GM18873 (cell line): ENCODE results near the gene DLGAP1.
"Not testable (repeated sequence)": the region's sequence is repeated elsewhere in the genome, so short reads cannot be mapped to it uniquely, and the experiment has no call there.

Source experiments
- ATAC-seq: cut with Tn5 transposase; IDR thresholded peaks from one replicate; pipeline ENCODE4 v1.9.1; 2021; ENCODE audit warnings: mild to moderate bottlenecking, moderate library complexity, moderate number of reproducible peaks; ENCODE audit not compliant: unreplicated experiment, low FRiP score

The DLGAP1 gene

DNA sequence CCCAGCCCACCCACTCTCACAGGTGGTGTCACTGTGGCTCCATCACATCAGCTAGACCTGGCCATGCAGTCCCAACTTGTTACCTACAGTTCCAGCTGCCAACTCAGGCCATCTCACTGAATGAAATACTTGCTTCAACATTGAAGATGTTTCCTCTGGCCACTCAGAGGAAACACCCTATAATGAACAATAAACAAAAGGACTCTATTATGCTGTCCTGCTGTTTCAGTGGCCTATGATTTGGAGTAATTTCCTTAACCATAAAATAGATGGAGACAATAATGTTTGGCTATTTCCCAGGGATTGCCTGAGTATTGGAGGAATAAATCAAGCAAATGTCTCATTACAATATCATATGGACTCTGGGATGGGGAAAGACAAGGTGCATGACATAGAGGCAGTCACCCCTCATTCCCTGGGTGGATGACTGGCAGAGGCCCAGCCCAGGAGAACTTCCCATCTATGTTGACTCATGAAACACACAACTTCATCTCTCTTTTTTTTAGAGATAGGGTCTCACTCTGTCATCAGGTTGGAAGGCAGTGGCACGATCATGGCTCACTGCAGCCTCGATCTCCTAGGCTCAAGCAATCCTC, 870.7 kb downstream of the DLGAP1 start:
- no peak for ATAC-seq

DNA sequence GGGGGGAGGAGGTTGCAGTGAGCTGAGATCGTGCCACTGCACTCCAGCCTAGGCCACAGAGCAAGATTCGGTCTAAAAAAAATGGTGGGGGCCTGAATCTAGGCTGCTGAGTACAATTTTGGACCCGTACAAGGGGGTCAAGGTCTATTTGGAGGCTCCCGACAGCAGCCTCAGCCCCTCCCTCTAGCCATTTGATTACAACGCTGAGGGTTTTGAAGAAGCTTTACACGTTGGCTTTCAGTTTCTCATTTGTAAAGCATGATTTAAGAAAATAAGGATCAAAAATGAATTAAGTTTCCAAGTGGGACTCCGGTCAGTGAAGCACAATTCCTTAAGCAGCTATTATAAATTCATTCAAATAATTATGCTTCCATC, 871.2 kb downstream of the DLGAP1 start:
- no peak for ATAC-seq

DNA sequence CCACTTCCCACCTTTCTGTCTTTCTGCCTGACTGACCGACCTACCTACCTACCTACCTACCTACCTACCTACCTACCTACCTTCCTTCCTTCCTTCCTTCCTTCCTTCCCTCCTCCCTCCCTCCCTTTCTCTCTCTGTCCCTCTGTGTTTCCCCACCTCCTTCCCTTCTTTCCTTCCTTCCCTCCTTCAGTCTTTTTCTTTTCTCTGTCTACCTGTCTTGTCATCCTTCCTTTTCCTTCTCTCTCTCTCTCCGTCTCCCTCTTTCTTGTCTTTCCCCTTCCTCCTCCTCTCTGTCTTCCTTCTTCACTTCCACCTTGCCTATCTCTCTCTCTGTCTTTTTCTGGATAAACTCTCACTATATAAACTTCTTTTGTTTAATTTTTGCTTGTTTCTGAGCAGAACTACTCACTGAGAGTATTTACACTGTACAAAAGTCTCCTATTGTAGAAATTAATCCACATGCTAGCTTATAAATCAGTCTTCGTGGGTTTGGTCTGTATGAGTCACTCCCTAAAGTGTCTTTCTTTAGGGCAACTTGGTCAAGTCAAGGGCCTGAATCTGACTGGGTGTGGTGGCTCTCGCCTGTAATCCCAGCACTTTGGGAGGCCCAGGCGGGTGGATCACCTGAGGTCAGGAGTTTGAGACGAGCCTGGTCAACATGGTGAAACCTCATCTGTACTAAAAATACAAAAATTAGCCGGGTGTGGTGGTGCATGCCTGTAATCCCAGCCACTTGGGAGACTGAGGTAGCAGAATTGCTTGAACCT, 871.8 kb downstream of the DLGAP1 start:
- ATAC-seq: not testable (repeated sequence)

DNA sequence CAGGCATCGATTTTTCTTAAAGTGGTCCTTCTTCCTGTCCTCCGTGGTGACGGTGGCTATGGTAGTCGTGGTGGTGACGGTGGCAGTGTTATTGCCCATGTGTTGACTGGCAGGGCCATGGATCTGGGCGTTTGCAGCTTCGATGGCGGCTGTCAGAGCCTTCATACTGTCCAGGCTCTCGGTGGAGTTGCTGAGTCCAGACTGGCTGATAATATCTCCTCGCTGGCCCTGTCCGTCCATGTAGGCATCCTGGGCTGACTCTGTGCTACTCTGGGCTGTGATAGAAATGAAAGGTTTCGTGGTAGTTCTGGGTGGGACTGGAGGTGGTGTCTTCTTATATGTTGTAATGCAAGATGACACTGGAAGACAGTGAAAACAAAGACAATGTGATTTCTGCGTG, 873.2 kb downstream of the DLGAP1 start:
- ATAC-seq: no peak

DNA sequence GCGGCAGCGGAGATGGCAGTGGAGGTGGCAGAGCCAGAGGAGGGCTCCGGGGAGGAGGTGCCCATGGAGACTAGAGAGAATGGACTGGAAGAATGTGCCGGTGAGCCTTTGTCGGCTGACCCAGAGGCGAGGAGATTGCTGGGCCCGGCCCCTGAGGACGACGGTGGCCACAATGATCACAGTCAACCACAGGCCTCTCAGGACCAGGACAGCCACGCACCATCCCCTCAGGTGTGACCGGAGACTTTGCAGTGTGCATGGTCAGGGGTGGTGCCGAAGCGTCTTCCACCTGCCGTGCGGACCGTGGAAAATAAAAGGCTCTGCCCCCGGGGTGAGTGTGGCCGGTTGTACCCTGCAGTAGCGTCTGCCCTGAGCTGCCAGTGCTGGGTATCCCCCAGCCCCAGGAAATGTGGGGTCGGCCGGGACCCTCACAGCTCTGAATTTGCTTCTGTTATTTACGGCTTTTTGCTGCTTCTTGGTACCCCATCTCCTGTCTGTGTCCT, 874.5 kb downstream of the DLGAP1 start:
- not testable (repeated sequence) for ATAC-seq

DNA sequence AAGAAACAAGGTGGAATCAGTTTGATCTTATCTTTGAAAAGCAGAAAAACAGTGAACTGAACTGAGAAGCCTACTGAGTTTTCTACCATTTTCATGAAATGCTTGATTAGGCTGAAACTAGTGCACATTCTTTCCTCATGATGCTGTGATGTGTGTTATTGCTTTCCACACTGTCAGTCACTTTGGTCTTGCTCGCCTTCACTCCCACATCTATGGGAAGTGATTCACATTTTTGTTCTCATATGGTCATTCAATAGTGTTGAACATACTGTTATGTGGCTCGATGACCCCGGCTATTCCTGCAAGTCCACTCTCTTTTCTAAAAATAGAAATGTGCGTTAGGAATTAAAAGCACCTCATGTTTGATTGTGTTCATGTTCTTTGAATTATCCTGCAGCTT, 875.4 kb downstream of the DLGAP1 start:
- ATAC-seq: no peak

DNA sequence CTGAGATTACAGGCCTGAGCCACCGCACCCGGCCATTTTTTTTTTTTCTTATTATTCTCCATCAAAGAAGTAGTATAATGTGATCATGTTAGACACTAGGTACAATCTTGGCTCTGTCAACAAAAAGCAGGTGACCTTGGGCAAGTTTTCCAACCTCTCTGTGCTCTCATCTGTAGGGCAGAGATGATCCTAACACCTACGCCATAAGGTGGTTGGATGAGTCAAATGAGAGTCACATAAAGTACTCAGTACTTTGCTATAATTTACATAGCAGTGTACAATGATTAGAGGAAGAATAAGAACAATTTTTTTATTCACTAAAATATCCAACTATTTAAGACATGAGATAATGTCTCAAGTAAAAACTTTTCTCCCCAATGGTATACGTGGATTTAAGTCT, 876.5 kb downstream of the DLGAP1 start:
- no peak for ATAC-seq

DNA sequence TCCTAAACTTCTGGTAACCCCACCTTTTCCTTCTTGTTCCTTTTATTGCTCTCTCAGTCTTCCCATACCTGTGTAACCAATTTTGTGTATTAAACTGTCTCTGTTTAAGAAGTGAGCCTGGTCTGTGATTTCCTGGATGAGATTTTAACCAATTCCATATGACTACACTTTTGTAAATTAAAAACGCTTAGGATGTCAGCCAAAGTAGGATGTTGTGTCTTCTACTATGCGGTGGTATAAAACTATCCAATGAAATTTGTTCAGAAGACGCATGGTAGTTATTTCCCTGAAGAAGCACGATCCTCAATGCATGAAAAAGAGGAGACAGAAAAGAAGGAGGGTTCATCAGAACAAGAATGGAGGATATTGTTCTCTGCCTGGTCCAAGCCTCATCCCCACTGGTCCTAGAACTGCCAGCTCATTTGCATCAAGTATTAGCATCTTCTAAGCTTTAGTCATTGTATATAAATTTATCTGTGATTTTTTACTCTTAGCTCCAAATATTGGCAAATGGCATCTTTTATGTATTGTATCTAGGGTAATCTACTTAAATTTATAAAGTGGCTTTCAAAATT, 877.7 kb downstream of the DLGAP1 start:
- ATAC-seq: no peak

DNA sequence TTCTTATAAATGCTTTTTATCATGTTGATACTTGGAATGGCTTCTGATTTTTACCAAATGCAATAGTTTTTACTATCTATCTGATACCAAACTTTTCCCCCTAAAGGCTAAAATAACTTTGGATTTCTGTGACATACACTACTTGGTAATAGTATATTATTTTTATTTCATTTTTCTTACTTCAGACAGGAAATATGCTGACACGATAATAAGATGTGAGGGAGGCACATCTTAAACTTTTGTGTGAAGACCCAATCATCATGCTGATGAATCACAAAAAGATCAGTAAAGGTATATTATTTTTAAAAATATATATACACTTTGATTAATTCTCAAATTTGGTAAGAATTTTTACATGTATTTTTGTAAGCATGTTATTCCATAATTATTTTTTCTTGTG, 882.3 kb downstream of the DLGAP1 start:
- ATAC-seq: no peak

DNA sequence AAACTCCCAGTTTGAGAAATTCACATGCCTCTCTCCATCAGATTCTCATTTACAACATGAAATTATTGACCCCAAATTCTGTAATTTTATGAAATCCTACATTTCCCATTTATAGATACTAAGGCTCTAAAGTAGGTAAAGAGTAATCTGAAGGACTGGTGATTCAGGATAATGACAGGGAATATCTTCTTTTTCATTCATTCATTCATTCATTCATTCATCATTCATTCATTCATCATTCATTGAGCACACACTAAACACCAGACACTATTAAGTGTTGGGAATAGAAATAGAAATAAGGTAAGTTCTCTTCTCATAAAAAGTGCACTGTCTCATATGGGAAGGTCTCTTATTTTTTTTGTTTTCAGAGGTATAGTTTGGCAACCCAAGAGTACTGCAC, 888.3 kb downstream of the DLGAP1 start:
- no peak for ATAC-seq

DNA sequence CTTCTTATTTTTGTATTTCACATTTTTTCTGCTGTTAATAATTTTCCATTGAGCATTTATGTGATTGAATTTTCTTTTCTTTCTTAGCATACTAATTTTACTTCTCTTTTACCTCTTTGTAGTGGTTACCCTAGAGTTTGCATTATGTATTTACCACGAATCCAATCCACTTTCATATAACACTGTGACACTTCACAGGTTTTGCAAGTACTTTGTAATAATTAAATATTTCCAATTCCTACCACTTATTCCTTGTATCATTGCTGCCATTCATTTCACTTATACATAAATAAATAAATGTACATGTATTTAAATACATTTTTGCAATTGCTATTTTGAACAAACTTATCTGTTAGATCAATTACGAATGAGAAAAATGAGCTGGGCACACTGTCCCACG, 894.4 kb downstream of the DLGAP1 start:
- no peak for ATAC-seq

DNA sequence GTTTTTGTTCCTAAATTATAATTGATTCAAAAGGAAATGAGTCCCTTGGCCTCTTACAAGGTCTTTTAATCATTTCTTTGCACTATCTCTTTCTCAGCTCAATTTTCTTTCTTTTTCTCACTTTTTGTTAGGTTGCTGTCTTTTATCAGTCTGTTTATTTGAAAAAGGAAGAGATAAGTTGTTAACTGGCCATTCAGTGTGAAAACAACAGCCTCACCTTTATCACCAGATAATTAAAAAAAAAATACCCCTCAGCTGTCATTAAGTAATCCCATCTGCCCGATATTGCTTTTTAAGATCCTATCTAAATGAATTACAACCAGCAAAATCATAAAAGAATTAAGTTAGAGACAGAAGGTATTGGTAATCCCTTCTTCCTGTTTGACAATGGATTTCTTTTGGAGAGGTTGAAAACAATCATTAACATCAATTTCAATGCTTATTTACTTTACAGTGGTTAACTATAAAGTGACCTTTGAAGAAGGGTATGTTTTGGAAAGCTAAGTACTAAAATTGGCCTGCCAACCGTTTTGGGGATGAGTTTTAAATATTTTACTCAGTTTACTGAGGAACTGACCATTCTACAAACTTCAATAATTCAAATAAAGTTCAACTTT, 900.2 kb downstream of the DLGAP1 start:
- ATAC-seq: no peak

DNA sequence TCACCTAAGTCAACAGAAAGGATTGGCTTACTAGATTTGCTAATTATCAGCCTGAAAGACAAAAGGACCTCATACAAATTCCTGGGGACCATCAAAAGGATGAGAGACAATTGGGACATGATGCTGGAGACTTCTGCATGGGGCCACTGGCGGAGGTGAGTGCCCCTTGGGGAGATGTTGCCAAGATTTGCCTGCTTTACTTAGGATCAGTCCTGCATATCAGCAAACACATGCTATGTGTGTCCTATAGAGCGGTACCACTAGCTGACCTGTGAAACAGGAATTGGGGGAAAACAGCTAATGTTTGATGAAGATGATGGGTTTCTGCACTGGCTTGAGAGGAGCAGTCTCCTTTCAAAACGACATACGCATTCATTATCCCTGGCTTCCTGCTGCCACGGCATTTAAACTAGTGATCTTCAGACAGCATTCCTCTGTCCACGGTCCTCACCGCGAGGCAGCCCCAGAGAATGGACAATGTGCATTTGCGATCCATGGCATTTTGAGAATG, 901.0 kb downstream of the DLGAP1 start:
- no peak for ATAC-seq

DNA sequence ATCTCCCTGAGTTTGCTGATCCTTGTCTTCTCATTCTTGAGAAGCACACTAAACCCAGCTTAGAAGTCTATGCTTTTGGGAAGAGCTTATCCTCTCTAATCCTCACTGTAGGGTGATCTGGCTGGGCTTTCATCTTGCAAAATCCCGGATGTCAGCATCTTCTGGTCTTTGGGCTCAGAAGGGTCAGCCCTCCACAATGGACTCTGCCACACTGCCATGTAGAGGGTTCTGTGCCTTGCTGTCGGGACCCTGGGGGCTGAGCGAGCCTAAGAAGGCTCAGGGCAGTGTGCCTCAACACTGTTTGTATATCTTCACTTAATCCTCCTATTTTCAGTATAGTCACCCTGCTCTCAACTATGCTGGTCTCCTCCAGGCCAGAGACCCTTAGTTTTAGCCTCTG, 902.8 kb downstream of the DLGAP1 start:
- no peak for ATAC-seq

DNA sequence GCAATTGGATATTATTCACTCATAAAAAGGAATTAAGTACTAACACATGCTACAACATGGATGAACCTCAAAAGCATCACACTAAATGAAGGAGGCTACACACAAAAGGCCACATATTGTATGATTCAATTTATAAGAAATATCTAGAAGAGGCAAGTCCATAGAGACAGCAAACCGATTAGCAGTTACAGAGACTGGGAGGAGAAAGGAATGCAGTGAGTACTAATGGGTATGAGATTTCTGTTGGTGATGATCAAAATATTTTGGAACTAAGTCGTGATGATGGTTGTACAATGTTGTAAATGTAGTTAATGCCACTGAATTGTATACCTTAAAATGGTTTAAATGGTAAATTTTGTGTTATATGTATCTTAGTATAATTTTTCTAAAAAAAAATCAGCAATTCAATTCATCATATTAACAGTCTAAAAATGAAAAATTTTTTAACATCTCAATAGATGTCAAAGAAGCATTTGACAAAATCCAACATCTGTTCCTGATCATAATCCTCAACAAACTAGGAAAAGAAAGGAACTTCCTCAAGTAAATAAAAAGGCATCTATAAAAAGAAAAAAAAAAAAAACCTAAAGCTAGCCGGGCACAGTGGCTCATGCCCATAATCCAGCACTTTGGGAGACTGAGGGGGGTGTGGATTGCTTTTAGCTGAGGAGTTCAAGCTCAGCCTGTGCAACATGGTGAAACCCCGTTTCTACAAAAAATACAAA, 907.1 kb downstream of the DLGAP1 start:
- no peak for ATAC-seq

DNA sequence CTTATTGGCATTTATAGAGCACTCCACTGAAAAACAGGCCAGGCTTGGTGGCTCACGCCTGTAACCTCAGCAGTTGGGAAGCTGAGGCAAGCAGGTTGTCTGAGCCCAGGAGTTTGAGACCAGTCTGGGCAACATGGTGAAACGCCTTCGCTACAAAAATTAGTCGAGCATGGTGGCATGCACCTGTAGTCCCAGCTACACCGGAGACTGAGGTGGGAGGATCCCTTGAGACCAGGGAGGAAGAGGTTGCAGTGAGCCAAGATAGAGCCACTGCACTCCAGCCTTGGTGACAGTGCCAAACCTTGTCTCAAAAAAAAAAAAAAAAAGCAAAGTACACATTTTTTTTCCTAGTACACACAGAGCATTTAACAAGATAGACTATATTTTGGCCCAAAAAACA, 909.0 kb downstream of the DLGAP1 start:
- ATAC-seq: no peak

DNA sequence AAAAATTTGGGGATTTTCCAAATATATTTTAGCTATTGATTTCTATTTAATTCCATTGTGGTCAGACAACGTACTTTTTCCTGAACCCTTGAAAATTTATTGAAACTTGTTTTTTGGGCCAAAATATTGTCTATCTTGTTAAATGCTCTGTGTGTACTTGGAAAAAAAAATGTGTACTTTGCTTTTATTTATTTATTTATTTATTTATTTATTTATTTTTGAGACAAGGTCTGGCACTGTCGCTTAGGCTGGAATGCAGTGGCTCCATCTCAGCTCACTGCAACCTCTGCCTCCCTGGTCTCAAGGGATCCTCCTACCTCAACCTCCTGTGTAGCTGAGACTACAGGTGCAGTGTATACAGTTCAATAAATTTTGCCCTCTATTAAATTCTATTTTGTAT, 910.6 kb downstream of the DLGAP1 start:
- ATAC-seq: no peak

DNA sequence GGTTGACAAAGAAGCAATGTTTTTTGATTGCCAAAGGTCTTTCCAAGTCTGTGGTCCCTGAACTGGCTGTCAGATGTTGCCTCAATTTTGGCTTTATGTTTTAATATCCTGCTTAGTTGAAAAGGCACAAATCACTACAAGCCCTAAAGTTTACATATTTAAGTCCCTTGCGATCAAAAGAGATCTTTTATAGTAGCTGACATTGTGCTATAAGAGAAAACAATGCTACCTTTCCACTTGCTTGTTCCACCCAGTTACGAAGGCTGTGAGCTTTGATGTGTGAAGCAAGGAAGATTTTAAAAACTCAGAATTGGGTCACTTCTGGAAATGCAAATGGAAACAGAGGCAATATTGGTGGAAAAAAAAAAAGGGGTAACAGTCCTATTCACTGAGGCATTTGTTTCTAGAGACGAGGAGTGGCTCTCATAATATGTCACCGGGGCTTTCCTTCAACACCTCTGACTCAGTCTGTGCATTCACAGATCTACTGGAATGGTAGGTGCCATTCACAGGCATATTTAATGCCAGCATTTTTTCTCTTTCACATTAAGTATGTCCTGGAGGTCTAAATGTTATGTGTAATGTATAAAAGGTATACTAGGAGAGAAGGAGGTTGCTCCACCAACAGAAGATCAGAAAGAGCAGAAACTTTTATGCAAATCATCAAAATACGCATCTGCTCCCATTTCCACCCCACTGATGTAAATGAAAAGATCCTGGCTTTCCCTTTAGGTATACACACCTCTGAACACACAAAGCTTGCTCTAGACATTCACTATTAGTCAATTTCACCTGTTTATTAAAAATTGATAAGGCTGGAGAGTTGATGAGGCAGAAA, 913.3 kb downstream of the DLGAP1 start:
- peak; percentile 96 for ATAC-seq

DNA sequence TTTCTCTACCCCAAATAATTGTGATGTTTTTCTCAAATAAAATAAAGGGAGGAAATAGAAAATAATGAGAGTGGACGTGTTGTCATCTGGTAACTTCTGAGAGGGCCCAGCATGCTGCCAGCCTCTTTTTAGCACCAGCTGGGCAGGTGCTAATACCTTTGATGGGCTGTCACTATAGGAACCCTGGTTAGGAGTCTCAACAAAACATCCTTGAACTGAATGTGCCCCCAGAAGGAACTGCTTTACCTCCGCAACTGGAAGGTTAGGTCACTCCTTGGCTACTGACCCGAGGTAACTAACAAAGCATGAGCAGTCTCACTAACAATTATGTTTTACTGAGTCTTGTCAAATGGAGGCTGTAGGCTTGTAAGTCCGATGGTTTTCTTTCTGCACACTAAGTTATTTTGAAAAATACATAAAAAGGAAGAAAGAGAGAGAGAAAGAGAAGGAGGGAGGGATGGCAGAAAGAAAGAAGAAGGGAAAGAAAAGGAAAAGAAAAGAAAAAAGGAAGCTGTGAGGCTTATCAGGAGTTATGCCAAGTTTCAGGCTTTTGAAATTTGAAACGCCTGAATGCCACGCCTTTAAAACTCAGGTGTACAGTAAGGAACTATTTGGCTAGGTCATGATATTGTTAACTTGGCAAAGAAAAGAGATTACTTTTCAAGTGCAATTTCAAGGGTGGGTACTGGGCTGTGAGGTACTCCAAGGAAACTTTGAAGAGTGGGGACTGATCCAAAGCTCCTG, 914.1 kb downstream of the DLGAP1 start:
- no peak for ATAC-seq
